GM19043 (cell line): ENCODE measurements around the gene PDLIM4.

Experiments used
- ATAC-seq: cut with Tn5 transposase; IDR thresholded peaks from one replicate; pipeline ENCODE4 v1.9.1; 2021; ENCODE audit warnings: low read depth; ENCODE audit not compliant: unreplicated experiment

The PDLIM4 gene, protein sequence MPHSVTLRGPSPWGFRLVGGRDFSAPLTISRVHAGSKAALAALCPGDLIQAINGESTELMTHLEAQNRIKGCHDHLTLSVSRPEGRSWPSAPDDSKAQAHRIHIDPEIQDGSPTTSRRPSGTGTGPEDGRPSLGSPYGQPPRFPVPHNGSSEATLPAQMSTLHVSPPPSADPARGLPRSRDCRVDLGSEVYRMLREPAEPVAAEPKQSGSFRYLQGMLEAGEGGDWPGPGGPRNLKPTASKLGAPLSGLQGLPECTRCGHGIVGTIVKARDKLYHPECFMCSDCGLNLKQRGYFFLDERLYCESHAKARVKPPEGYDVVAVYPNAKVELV

DNA sequence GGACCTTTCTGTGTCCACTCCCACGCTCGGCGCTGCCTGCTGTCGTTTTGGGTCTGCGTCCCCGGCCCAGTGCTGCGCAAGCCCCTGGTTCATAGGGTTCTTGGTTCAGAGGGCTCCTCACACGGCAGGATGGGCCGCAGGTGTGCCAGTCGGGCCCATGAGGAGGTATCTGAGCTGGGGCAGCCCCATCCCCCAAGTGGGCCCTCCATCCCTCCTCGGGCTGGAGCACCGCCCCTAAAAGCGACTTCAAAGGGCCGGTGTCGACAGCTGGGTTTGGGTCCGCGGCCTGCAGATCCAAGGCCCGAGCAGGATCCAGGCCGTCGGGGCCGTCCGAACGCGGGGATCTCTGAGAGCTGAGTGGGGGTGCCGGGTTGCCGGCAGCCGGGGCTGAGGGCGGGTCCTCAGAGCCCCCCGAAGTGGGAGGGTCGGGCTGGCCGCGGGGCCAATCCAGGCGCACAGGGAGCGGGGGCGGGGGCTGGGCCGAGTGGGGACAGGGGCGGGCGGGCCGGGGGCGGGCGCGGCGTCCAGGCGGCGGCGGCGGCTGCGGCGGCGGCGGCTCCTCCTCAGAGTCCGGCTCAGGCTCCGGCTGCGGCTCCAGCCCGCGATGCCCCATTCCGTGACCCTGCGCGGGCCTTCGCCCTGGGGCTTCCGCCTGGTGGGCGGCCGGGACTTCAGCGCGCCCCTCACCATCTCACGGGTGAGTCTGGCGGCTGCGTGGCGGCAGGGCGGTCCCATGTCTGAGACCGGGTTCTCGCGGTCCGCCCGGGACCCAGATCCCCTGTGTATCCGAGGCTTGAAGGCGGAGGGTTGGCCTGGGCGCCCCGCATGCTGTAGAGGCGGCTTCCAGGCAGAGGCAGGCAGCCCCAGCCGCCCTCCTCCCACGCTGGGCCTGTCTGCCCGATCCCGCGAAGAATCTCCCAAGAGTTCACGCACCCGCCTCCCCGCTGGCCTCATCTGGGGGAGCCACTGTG, at the start of gene PDLIM4:
PDLIM4 (plus strand) TSS at position 566 of the 971 bp plus-strand sequence; CDS start at position 605, 39 bp downstream.
- ATAC-seq, result no peak

DNA sequence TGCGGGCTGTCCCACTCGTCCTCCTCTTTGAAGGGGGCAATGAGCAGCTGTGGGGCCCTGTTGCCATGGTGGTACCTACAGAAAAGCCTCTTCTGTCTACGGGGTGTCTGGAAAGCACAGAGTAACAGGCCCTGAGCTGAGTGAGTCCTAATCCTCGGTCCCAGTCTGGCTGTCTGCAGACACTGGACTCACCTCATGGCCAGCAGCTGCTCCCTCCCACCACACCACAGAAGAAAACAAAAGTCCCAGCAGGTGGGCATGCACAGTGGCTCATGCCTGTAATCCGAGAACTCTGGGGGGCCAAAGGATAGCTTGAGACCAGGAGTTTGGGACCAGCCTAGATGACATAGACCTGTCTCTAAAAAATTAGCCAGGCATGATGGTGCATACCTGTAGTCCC, 49.7 kb upstream of the PDLIM4 start:
- no peak for ATAC-seq

DNA sequence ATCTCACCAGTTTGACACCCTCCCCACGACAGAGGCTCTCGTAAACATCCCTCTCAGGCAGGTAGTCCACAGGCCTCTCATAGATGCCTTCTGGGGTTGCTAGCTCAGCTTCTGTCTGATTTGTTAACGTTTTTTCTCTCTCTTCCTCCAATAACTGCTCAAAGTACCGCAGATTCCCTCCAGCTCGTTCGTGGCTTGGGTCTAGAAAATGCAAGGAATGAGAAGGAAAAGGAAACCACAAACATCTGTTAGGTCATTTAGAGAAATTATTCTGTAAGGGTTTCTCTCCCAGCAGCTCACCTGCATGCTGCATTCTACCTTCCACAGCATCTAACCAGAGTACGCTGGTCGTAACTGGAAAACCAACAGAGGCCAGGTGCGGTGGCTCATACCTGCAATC, 48.4 kb upstream of the PDLIM4 start:
- ATAC-seq, result no peak

DNA sequence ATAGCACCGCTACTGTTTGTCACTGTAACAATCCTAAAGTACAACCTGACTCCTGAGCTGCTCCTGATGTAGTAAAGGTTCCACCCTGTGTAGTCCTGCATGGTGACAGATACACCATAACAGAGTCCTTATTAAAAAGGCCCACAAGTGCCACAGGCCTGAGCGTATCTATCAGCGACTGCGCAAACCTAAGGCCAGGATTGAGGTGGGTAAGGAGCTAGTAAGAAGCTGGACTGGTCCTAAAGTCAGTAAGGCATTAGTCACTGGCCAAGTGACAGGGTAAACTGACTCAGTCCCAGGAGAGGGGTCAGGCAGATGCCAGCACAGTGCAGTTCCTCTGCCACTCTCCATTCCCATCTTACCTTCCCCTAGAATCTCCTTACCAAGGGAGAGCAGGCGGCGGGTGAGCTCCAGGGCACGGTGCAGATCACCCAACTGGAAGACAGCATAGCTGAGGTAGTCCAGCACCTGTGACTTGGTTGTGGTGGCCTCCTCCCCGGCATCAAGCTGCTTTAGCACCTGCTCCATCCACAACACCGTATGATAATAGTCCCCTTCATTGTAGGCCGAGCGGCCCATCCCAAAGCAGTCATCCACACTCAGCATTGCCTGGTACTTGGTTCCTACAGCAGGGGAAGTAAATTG, 47.5 kb upstream of the PDLIM4 start:
- ATAC-seq, result no peak

DNA sequence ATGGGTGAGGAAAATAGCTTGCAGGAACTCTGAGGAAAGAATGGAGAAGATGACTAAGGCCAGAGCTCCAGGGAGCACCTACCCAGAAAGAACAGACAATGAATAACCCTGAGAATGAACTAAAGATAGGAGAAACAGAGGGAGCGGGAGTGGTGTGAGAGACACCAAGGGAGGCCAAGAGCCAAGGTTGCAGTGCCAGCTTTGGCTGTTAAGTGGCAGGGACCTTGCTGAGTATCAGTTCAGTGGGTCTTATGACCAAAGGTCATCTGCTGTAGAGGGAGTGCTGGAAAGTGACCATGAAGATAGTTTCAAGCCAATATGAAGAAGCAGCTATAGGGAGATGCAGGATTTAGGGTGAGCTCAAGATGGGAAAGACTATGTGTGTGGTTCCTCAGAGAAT, 46.6 kb upstream of the PDLIM4 start:
- ATAC-seq, result no peak

DNA sequence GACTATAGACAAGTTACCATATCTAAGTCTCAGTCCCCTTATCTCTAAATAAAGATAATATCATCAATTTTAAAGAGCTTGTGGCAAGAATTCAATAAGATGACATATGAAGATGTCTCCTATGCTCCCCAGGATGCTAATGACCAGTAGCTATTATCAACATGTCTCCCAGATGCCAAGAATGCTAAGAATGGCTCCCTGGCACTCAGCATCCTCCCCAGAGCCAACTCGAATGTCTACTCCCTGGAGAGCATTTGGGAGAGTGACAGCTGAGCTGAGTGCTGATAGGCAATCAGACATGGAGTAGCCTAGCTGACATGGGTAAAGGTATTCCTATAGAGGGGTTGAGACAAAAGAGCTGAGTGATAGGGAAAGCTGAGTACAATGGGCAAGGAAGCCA, 45.7 kb upstream of the PDLIM4 start:
- no peak for ATAC-seq

DNA sequence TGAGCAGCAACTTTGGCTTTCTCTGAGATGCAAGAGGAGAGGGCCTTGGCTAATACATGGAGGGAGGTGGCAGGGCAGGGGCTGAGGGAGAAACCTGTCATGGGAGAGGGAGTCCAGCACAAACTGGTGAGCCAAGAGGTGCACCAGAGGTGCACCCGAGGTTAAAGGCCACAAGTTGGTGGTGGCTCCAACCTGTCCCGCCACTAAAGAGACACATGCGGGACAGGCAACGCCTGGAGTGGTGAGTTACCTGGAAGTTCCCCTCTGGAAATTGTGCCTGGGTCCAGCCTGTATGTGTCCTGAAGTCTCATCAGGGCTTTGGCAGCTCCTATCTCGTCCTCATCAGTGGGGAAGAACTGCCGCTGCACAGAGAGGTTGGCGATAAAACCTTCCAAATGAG, 43.8 kb upstream of the PDLIM4 start:
- no peak for ATAC-seq

DNA sequence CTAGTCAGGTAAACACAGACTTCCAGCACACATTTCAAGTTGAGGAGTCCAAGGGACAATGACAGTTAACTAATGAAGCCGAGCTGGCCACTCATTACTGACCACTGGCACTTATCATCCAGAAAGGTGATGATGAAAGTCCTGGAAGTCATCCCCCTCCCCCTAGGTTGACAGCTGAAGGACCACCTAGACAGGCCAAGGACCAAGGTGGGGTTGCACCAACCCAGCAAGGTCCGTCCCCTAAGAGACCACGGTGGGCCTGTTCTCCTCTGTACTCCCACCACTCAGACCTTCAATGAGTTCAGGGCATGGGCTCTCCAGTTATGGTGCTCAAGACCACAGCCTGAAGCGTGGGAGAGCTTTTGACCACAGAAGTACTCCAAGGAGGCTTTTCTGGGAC, 43.0 kb upstream of the PDLIM4 start:
- no peak for ATAC-seq

DNA sequence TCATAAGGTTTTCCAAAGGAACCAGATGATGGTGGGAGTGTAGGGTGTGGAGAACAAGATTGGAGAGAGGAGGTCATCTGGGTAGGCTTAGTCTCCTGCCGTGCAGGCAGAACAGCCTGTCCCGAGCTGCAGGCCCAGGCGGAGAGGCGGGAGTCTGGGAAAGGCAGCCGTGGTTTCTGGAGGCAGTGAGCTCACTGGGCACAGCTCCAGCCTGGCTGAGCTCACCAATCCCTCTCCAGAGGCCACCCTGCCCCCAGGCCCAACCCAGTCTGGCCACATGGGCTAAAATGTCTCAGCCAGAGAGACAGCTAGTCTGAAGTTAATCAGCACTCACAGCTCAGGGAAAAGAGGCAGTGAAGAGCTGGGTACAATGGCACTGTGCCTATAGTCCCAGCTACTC, 42.2 kb upstream of the PDLIM4 start:
- no peak for ATAC-seq

DNA sequence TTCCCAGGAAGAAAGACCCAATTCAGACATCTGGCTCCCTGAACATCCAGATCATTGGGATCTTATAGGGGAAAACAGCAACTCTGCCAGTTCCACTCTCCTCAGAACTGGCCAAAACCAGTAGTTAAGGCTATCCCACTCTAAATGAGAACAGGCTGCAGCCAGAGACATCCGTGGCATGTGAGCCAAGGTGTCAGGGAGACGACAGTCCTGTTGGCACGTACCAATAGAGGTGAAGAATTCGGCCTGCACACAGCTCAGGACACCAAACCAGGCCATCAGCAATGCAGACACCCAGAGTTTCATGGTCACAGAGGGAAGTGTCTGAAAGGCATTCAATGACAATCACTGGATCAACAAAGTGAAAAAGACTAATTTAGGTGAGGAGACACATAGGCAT, 39.2 kb upstream of the PDLIM4 start:
- ATAC-seq, result no peak

DNA sequence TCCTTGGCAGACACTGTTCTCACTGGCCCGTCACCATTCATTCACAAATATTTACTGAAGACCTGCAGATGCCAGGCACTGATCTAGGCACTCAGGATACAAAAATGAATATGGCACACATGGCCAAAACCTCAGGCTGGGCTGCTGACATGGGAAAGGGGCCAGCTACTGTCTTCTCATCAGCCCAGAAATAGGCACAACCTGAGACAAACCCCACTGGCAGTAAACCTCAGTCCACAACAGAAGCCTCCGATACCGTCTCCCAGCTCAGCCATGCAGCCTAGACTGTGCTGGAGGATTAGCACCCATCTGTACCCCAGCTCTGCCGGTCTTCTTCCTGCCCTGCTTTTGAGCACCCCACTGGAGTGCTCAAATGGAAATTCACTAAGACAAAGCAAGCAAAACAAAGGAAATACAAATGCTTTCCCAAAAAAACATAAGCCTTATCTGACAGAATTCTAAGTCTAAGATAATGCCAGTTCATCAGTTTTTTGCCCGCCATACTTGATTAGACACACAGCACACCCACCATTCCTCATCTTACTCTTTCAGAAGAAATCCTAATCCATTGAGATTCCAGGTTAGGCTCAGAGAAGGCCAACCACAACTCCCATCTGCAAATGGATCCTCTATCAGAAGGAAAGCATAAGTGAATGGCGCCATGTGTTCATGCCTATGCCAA, 38.1 kb upstream of the PDLIM4 start:
- ATAC-seq, result no peak

DNA sequence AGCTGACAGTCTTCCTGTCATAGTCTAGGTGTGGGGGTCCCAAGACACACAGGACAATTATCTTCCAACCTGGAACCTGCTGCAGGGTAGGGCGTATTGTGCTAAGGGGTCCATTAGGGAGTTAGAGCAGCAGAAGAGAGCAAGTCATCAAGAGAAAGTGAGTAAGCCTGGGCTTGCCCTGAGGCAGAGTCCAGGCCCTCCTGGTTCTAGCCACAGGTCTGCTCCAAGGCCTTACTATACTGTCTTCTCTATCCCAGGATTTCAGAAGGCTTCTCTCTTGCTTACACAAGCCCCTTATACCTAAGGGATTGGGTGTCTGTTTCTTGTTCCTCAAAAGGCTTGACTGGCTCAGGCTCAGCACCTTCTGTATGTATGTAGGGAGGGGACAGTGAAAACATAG, 37.5 kb upstream of the PDLIM4 start:
- ATAC-seq, result no peak

DNA sequence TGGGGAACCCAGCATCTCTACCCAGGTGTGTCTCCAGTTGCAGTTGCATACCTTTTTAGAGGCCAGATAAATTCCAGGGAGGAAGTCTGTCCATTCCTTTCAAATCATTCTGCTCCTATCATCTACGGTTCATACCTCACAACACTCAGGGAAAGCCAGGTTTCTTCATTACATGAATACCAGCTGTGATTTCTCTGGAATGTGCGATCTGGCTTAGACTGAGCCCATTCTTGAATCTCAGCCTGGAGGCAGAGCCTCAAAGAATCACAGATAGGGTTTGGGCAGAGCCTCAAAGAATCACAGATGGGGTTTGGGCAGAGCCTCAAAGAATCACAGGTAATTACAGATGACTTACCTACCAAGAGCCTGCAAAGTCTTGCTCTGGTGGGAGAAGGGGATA, 37.0 kb upstream of the PDLIM4 start:
- no peak for ATAC-seq

DNA sequence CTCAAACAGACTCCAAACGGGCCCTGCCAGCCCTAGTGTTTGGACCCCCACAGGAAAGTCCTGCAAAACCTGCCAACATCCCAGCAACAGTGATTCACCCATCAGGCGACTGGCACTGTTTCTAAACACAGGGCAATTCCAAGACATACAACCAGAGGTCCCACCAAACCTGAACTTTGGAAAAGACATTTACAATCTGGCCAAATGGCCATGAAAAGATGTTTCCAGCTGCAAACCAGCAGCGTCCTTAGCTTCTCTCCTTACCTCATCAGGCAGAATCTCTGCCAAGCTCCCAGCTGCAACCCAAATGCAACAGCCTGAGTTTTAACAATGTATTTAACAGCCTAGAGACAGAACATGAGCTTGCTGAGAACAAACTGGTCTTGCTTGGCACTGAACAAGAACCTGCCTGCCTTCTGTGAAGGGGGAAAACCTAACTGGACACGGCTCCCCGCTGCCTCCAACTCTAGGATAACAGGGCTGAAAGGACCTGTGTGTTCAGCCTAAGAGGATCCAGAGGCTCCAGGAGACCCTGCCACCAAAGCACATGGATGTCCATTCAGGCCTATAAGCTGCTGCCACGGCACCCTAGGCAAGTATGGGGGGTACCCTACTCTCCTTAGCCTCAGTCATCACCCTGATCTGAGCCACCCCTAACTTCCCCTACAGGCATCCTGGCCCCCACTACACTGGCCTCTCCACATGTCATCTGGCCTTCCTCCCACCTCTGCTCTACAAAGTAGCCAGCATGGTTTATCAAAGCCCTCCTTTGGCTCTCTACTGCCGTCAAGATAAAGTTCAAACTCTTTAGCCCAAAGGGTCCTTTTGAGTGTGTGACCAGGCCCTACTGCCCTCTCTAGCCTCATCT, 35.5 kb upstream of the PDLIM4 start:
- no peak for ATAC-seq

DNA sequence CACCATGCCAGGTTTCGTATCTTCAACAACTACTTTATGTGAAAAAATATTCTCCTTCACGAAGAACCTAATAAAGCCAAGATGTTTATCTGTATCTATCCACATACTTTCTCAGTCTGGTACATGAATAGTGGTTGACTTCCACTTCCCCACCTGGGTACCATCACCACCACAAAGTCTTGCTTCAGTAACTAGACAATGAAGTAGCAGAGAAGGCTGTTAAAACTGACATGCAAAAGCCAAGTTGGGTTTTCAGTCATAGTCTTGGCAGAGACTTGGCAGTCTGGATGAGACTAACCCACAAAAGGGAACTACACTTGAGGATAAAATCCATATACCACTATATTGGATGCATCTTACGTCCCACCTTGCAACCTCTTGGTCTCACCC, 34.9 kb upstream of the PDLIM4 start:
- no peak for ATAC-seq

DNA sequence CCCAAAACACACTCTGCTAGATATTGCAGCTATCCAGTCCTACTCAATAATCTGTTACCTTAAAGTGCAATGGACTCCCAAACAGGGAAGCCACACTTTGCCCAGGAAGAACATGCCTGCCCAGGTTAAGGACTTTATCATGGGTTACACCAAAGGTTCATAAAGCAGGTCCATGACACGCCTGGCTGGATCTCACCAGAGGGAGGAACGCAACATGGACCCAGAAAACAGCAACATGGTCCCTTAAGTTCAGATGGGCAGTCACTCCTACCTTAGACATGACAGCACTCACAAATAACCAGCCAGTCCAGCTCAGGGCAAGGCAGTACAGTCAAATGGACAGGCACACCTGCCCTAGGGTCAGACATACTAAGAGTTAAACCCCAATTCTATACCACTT, 33.6 kb upstream of the PDLIM4 start:
- ATAC-seq, result no peak

DNA sequence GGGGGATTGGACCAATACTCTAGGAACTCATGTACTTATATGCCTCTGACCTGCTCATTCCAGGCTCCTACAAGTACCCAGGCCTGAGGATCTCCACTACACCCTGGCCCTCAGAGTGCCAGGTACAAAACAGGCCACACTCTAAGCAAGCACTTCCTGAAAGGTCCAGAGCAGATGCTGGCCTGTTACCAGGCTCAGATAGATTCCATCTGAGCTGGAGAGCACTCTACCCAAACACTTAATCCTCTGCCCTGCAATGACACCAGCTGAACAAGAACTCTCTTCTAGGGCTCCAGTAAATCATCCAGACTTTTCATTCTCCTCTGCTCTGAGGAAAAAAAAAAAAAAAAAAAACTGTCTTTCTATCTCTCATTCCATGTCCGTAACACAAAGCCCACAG, 32.8 kb upstream of the PDLIM4 start:
- no peak for ATAC-seq

DNA sequence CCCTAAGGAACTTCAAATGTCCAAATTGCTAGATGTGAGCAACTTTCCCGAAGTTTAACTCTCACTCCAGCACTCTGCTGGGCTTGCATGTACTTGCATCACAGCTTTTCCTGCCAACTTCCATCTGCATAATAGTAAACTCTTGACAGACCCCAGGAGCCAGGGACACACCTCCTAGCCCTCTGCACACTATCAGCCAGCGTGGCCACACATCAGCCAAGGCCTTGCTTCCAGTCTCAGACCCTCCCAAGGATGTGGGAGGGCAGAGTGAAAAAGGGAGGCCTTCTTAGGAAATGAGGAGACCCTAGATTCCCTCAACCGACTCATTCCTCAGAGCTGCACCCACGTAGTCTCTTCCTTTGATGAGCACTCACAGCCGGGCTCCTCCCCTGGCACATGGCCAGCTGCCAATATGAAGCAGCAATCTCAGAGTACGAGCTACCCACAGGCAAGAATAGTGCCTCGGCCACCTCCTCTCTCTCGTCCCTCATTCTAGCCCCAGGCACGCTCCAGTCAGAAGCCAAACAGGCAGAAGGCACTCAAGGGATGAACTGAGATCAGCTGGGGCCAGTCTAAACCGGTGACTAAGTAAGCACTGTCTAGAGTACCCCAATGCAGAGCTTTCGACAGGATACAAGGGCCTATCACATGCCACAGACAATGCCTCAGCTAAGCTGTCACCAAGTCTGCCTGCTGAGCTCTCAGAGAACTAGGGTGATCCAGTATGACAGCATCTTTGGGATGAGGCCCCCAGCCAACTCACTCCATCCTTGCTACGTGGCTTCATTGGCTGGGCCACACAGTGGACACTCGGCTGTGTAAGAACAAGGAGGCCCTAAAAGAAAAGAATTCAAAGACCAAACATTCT, 32.1 kb upstream of the PDLIM4 start:
- no peak for ATAC-seq
